Left renal pelvis (tissue), 4 donors: ENCODE measurements around the gene RNLS. TPM values are rescaled to one million over a fixed set of nuclear protein-coding genes. Genes with fewer than 3 reads are reported as not detected.

Experiments
- DNase-seq, 4 donors: peaks; one replicate each; pipeline ENCODE4 v3.0.0-alpha.2; 2013; ENCODE audit warnings: low read depth in 4 of 4, low spot score in 3 of 4
- polyA plus RNA-seq, 4 donors: library from polyadenylated mRNA; unstranded; fragments of 120-200 nt; gene quantifications; one replicate each; pipeline ENCODE4 v1.2.1, GENCODE V29; 2013; ENCODE audit not compliant: insufficient read length in 4 of 4

Gene RNLS
- polyA plus RNA-seq, 4 donors: 6.8 to 17.6 (median 15.8) TPM

DNA sequence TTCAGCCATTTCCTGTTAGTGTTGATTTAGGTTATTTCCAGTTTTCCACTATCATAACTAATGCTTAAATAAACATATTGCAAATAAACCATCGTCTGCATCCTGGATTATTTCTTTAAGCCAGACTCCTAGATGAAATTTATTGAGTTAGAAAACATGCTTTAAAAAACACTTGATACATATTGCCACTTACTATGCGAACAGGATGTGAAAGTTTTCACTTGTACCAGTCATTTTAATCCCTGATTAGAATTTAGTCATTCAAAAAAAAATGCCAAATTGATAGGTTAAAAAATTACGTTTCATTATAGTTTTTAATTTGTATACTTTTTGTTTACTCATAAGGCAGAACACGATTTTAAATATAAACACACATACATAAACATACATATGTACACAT lies 309.6 kb downstream of the RNLS start:
- DNase-seq: no peak

DNA sequence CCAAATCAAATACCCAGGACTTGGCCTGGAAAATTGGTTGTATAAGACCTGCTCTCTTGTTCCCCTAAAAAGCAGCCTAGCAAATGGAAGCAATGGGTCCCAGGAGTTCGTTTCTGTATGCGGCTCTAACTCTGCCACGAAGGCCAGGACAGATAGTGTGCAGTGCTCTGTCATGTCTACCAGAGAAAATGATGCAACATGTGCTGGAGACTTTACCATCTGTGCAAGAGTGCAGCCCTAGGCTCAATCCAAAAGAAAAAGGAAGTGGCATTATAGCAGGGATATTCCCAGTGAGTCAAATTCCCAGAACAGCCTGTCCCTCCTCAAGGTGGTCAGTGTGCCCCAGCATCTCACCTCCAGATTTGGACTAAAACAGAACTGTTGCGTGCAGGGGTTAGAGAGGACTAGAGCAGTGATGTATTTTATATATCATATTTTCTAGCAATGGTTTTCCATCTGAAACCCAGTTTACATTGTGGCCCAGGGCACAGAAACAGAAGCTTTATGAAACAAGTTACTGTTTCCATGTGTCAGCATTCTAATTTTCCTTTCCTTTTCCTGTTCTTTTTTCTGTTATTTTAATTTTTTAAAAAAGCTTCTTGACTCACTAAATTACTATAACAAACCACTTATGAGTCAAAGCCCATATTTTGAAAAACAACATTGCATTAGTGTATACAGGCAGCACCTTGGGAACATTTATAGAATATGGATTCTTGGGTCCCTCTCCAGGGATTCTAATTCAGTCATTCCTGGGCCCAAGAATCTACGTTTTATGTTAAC lies 311.2 kb downstream of the RNLS start:
- no peak for DNase-seq

- no peak for DNase-seq
Measured at GRCh38 chr10:88270871-88271713, 312.0 kb downstream of the RNLS start.

DNA sequence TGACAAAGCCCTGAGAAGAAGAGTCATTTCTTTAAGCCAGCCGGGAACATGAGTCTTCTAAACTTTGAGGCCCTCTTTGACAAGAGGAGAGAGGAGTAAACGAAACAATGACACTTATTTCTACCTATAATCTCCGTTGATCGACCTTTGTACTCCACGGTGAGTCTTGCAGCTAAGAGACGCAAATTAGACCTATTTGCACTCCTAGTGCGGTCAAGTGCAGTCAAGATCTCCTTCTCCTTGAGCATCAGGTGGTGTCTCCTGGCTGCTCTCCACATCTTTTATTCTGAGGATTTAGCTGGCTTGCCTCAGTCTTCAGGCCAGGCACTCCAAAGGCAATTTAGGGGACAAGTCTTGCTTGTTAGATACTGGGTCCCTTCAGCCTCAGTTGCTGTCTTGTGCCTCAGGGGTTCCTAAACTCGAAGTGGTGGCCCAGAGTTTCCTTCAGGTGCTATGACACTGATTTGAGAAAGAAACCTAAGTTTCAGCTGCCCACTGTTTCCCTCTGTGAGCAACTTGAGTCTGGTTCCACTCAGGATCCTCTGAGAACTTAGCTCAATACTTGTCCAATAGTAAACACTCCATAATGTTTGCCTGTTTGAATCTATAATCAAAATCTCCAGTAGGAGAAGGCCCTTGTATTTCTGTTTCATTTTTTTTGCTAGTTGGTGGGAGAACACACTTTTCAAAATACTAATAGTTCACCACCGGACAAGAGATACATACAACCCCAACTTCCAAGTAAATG lies 312.9 kb downstream of the RNLS start:
- no peak for DNase-seq

GRCh38 chr10:88262591-88263234 lies 320.4 kb downstream of the RNLS start:
- DNase-seq: no peak

- no peak for DNase-seq
Measured at GRCh38 chr10:88261152-88261551, 322.0 kb downstream of the RNLS start.

DNA sequence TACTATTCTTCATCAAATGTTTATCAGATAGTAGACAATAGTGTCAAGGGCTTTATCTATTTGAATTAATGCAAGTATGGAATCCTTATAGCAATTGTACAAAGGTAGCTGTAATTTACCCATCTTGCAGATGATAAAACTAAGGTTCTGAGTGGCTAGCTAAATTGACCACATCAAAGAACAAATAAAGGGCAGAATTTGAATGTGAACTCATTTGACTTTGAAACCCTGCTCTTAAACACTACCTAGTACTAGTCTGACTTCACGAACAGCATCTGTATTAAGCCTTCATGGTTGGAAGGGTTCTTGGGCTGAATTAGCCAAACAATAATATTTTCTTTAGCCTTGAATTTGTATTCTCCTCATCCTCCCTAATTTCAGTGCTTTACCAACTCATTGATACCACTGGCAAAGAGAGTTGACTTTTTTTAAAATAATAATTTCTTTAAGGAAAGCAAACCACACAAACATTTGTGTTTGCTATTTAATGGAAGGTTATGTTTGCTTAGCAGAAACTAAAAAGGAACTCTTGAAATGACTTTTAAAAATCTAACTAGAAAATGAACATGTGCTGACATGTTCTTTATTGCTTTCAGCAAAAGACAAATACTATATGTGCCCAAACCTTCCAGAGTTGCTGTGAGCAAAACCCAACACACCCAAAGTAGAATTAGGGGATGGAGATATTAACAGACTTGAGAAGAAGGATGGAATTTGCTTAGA lies 322.6 kb downstream of the RNLS start:
- DNase-seq: no peak

DNA sequence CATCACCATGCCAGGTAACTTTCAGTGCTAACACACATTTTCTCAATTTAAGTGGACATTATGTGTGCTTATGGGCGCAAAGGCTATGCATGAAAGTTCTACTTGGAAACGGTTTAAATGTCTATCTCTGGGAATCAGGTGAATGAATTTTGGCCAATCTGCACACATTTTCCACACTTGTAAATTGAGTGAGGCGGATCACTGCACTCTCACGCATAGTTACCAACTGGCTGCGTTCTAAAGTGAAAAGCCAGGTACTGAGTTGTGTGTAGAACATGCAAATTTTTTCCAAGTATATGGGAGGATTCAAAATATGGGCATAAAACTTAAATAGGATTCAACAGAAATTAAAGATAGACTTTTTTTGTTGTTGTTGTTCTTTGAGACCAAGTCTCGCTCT lies 323.7 kb downstream of the RNLS start:
- DNase-seq: no peak

DNA sequence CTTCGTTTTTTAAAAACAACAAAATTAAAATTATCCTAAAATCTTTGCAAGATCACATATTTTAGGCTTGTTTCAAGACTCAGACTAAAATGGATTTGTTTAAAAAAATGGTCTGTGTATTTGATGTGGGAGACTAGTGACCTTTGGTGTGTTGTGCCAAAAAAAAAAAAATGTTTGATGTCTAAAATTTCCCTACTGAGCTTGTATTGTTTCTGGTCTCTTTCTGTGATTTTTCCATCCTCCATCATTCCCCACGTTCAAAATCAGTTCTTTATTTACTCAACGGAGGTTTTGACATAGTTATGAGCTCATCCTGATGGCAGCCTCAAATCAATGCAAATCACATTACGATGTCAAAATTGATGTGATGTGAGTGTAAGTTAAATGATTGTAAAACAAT lies 326.2 kb downstream of the RNLS start:
- DNase-seq: no peak

GRCh38 chr10:88256013-88256680 lies 327.0 kb downstream of the RNLS start:
- DNase-seq: peak in 2 of 4 donors; percentile 26 to 45

- no peak for DNase-seq
Measured at GRCh38 chr10:88254091-88254490, 329.0 kb downstream of the RNLS start.

GRCh38 chr10:88253622-88254021 lies 329.5 kb downstream of the RNLS start:
- no peak for DNase-seq

DNA sequence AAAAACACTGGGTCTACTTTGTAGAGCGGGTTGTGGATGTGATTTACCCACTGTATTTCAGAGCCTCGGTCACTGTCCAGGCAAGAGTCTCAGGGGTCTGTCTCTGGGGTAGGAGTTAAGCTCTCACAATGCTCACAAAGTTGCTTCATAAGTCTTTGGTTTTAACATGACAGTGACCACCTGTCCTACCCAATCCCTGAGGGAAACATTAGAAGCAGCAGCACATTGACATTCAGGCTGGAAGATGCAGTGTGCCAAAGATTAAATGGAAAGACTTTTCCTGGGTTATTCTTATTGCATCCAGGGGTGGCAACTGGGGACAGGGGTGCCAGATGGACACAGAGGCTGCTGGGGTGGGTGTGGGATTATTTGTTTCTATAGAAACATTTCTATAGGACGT lies 330.0 kb downstream of the RNLS start:
- no peak for DNase-seq

GRCh38 chr10:88249450-88249849 lies 333.7 kb downstream of the RNLS start:
- no peak for DNase-seq

GRCh38 chr10:88246675-88247074 lies 336.4 kb downstream of the RNLS start:
- no peak for DNase-seq

- DNase-seq: peak in 1 of 4 donors; percentile 42
Measured at GRCh38 chr10:88245974-88246511, 337.1 kb downstream of the RNLS start.

- no peak for DNase-seq
Measured at GRCh38 chr10:88244781-88245625, 338.1 kb downstream of the RNLS start.
